H1 (cell line): ENCODE data around the gene PRRG1. TPM values are rescaled to one million over a fixed set of nuclear protein-coding genes. Genes with fewer than 3 reads are reported as not detected.

Source experiments
- CTCF ChIA-PET: fragments of 300-600 bp; sonication (Branson Sonifier 250); formaldehyde crosslinking; loops from one replicate; lab custom pipeline; 2021; ENCODE audit not compliant: partially characterized antibody; lab: Charles Lee
- POLR2A ChIA-PET: fragments of 300-600 bp; sonication (Branson Sonifier 250); formaldehyde crosslinking; loops from one replicate; lab custom pipeline; 2021; ENCODE audit warnings: inconsistent platforms; ENCODE audit not compliant: partially characterized antibody; lab: Charles Lee
- DNase-seq, 2 experiments: peaks; one replicate each; pipeline versions ENCODE4 v3.0.0 to v3.0.0-alpha.2; 2010 to 2022; ENCODE audit warnings: low spot score in 2 of 2, low read depth in 1 of 2, mixed read lengths in 1 of 2
- FAIRE-seq: peaks from 2 replicates; lab custom pipeline; 2011; peaks lifted over from hg19 to GRCh38; lab: Jason Lieb, UNC
- H2AFZ ChIP-seq: 2 replicates; pipeline ENCODE4 v1.8.1; 2012; ENCODE audit warnings: low read length, inconsistent platforms
- H2AK5ac ChIP-seq: 2 replicates; pipeline ENCODE4 v1.6.1; 2013; ENCODE audit warnings: low read depth, low read length
- H2BK120ac ChIP-seq: replicated peaks from 2 replicates; pipeline ENCODE3; 2013; ENCODE audit warnings: low read depth, low read length, inconsistent platforms
- H2BK12ac ChIP-seq: 2 replicates; pipeline ENCODE4 v1.6.1; 2013; ENCODE audit warnings: low read depth, low read length
- H2BK15ac ChIP-seq: 2 replicates; pipeline ENCODE4 v1.6.1; 2013; ENCODE audit warnings: low read length
- H2BK20ac ChIP-seq: 2 replicates; pipeline ENCODE4 v1.6.1; 2013; ENCODE audit warnings: low read length
- H2BK5ac ChIP-seq: 2 replicates; pipeline ENCODE4 v1.6.1; 2013; ENCODE audit warnings: low read depth, low read length
- H3K14ac ChIP-seq: 2 replicates; pipeline ENCODE4 v1.6.1; 2013; ENCODE audit warnings: inconsistent platforms; ENCODE audit not compliant: insufficient read length
- H3K18ac ChIP-seq: 2 replicates; pipeline ENCODE4 v1.6.1; 2013; ENCODE audit warnings: low read length; ENCODE audit errors: extremely low read depth
- H3K23ac ChIP-seq: 2 replicates; pipeline ENCODE4 v1.6.1; 2013; ENCODE audit warnings: inconsistent platforms; ENCODE audit not compliant: insufficient read length
- H3K23me2 ChIP-seq: 2 replicates; pipeline ENCODE4 v1.6.1; 2013; ENCODE audit warnings: low read depth, low read length
- H3K27ac ChIP-seq: 2 replicates; pipeline ENCODE4 v1.6.1; 2011; ENCODE audit warnings: low read depth, low read length, inconsistent platforms
- H3K27me3 ChIP-seq, 4 experiments: replicated peaks in 1 of 4; 1 replicate in 1 of 4; 2 replicates in 3 of 4; pipeline versions ENCODE4 v1.6.1 to v1.8.1; 2011 to 2013; ENCODE audit warnings: low read length in 3 of 4, mild to moderate bottlenecking in 3 of 4, inconsistent platforms in 2 of 4, mixed read lengths in 2 of 4, moderate library complexity in 1 of 4; ENCODE audit not compliant: control insufficient read depth in 3 of 4, insufficient read depth in 3 of 4; ENCODE audit errors: extremely low read depth in 1 of 4
- H3K36me3 ChIP-seq, 4 experiments: 2 replicates each; pipeline versions ENCODE4 v1.6.1 to v1.8.1; 2011 to 2013; ENCODE audit warnings: mild to moderate bottlenecking in 4 of 4, low read length in 3 of 4, moderate library complexity in 2 of 4, control low read depth in 1 of 4, inconsistent platforms in 1 of 4; ENCODE audit not compliant: insufficient read depth in 4 of 4, control insufficient read depth in 2 of 4
- H3K4ac ChIP-seq: replicated peaks from 2 replicates; pipeline ENCODE3; 2013; ENCODE audit warnings: low read length, low read depth, mixed read lengths, inconsistent platforms; ENCODE audit not compliant: insufficient read length
- H3K4me1 ChIP-seq, 4 experiments: replicated peaks in 1 of 4; 1 replicate in 1 of 4; 2 replicates in 3 of 4; pipeline versions ENCODE4 v1.6.1 to v1.8.1; 2011 to 2013; ENCODE audit warnings: low read length in 3 of 4, inconsistent platforms in 2 of 4, mixed read lengths in 1 of 4; ENCODE audit not compliant: insufficient read depth in 4 of 4, control insufficient read depth in 3 of 4
- H3K4me2 ChIP-seq, 2 experiments: 2 replicates each; pipeline versions ENCODE4 v1.6.1 to v1.8.1; 2011 to 2013; ENCODE audit warnings: low read depth in 2 of 2, low read length in 2 of 2, control low read depth in 1 of 2, inconsistent platforms in 1 of 2, mild to moderate bottlenecking in 1 of 2; ENCODE audit not compliant: insufficient read depth in 1 of 2
- H3K4me3 ChIP-seq, 4 experiments: fragments of 200-600, 300-600 bp in 1 of 4; sonication (generic), shearing (Covaris generic), sonication (Bioruptor Twin) in 1 of 4; 2 replicates each; pipeline versions ENCODE4 v1.5.1 to v1.8.1; 2011 to 2016; ENCODE audit warnings: low read length in 4 of 4, low read depth in 3 of 4, control low read depth in 2 of 4, inconsistent platforms in 2 of 4, mild to moderate bottlenecking in 2 of 4, mixed read lengths in 1 of 4, moderate library complexity in 1 of 4; ENCODE audit not compliant: insufficient read depth in 2 of 4; ENCODE audit errors: extremely low read depth in 1 of 4
- H3K56ac ChIP-seq: replicated peaks from 2 replicates; pipeline ENCODE3; 2013; ENCODE audit warnings: low read depth, mild to moderate bottlenecking, mixed read lengths, low read length, inconsistent platforms; ENCODE audit not compliant: insufficient read length
- H3K79me1 ChIP-seq: 2 replicates; pipeline ENCODE4 v1.6.1; 2013; ENCODE audit warnings: low read depth, low read length, control low read depth
- H3K79me2 ChIP-seq, 2 experiments: 2 replicates each; pipeline versions ENCODE4 v1.6.1 to v1.8.1; 2012 to 2013; ENCODE audit warnings: low read length in 2 of 2, mild to moderate bottlenecking in 2 of 2, inconsistent platforms in 1 of 2; ENCODE audit not compliant: insufficient read depth in 2 of 2, control insufficient read depth in 1 of 2
- H3K9ac ChIP-seq, 4 experiments: replicated peaks in 1 of 4; 1 replicate in 1 of 4; 2 replicates in 3 of 4; pipeline versions ENCODE4 v1.6.1 to v1.8.1; 2011 to 2013; ENCODE audit warnings: low read depth in 3 of 4, low read length in 3 of 4, control low read depth in 2 of 4, mild to moderate bottlenecking in 2 of 4, moderate library complexity in 2 of 4, inconsistent platforms in 1 of 4; ENCODE audit errors: extremely low read depth in 1 of 4
- H3K9me3 ChIP-seq, 2 experiments: 2 replicates each; pipeline versions ENCODE4 v1.6.1 to v1.8.1; 2012 to 2013; ENCODE audit warnings: mild to moderate bottlenecking in 2 of 2, moderate library complexity in 2 of 2, control low read depth in 1 of 2, inconsistent platforms in 1 of 2, low read depth in 1 of 2, low read length in 1 of 2, mixed read lengths in 1 of 2; ENCODE audit not compliant: insufficient read depth in 2 of 2
- H4K20me1 ChIP-seq, 2 experiments: replicated peaks in 1 of 2; 2 replicates each; pipeline versions ENCODE3 to v1.8.1; 2011 to 2013; ENCODE audit warnings: inconsistent platforms in 2 of 2, low read length in 2 of 2, mild to moderate bottlenecking in 1 of 2; ENCODE audit not compliant: insufficient read depth in 2 of 2, control insufficient read depth in 1 of 2
- H4K5ac ChIP-seq: 2 replicates; pipeline ENCODE4 v1.6.1; 2013; ENCODE audit warnings: low read length, low read depth, mixed read lengths, inconsistent platforms; ENCODE audit not compliant: insufficient read length
- H4K8ac ChIP-seq: 2 replicates; pipeline ENCODE4 v1.8.0; 2013; ENCODE audit warnings: mild to moderate bottlenecking, moderate library complexity, low read length, inconsistent platforms; ENCODE audit not compliant: insufficient read depth; ENCODE audit errors: extremely low read depth
- H4K91ac ChIP-seq: replicated peaks from 2 replicates; pipeline ENCODE3; 2013; ENCODE audit warnings: low read length, mixed read lengths, inconsistent platforms; ENCODE audit not compliant: insufficient read length
- FOSL1 ChIP-seq: IDR thresholded peaks from 2 replicates; pipeline ENCODE4 v1.6.1; 2011; ENCODE audit warnings: mild to moderate bottlenecking, low read depth, low read length, moderate library complexity; ENCODE audit not compliant: insufficient read depth
- KDM5A ChIP-seq: fragments of 200-600 bp; IDR thresholded peaks from 2 replicates; pipeline ENCODE4 v1.7.1; 2012; ENCODE audit warnings: mild to moderate bottlenecking, low read length, inconsistent platforms, mixed read lengths
- POLR2AphosphoS5 ChIP-seq: IDR thresholded peaks from 2 replicates; pipeline ENCODE4 v1.6.1; 2011; ENCODE audit warnings: low read depth, low read length
- RNF2 ChIP-seq: fragments of 200-900, 300-1000 bp; sonication (generic); IDR thresholded peaks from 2 replicates; pipeline ENCODE4 v1.7.1; 2016; ENCODE audit warnings: borderline replicate concordance, low read depth, mild to moderate bottlenecking, antibody characterized with exemption, low read length; ENCODE audit not compliant: poor library complexity, severe bottlenecking; ENCODE audit errors: missing control alignments
- TAF1 ChIP-seq: IDR thresholded peaks from 2 replicates; pipeline ENCODE4 v1.6.1; 2011; ENCODE audit warnings: mild to moderate bottlenecking, low read depth, low read length
- WGBS, 2 experiments: shearing (Covaris generic) in 1 of 2; methylation state at CpG; one replicate each; pipeline versions ENCODE4 v1.1.6 to v1.1.7; 2013 to 2015; ENCODE audit warnings: low lambda C conversion rate in 2 of 2, mixed read lengths in 2 of 2, inconsistent platforms in 1 of 2, low coverage in 1 of 2, missing lambda C conversion rate in 1 of 2; ENCODE audit not compliant: insufficient replicate concordance in 2 of 2, insufficient coverage in 1 of 2, insufficient read length in 1 of 2; ENCODE audit errors: extremely low coverage in 1 of 2, missing lambda C conversion rate in 1 of 2; 5-methylcytosine and 5-hydroxymethylcytosine counted together
- polyA plus RNA-seq, 7 experiments: library from polyadenylated mRNA; depleted of rRNA in 3 of 7; stranded (reverse) in 5 of 7; unstranded in 2 of 7; fragments of >200 nt in 5 of 7; fragments of 200-250 nt in 2 of 7; gene quantifications; 1 replicate in 5 of 7; 2 replicates in 1 of 7; 4 replicates in 1 of 7; pipeline versions ENCODE4 v1.2.1 to v1.2.3, GENCODE V29; 2011 to 2013; ENCODE audit warnings: missing spikeins in 2 of 7, mixed read lengths in 2 of 7
- total RNA-seq: library from RNA; stranded (reverse); fragmentation: NEBNext Ultra II Directional; extraction: Animal tissue kit (Norgen Biotek cat#: 25700); gene quantifications from 2 replicates; pipeline ENCODE4 v1.2.1, GENCODE V29; 2021

Gene PRRG1
- total and polyA plus RNA-seq, 2 of the 8 experiments (the other 6 are each of a cell fraction or from before 2014, with no cell fraction given), result 10.2 to 10.5 TPM

DNA sequence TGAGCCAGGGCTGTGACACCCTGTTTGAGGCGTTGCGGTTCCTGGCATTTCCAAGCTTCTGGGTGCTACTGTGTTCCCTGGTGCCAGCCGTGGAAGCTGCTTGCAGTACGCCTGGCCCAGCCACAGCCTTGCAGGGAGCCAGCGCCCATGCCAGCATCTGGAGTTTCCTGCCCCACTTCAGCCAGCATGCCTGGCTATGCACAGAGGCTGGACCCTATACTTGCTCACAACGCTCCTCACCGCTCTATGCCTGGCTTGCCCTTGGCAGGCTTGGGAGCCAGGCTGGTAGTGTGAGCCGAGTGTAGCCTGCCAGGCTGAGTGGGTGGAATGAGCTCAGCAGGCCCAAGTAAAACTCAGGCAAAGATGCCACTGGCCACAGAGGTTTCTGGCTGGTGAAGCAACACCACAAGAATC is 22.4 kb downstream of the PRRG1 start:
- no peaks in the 10 kb centered on the region for H3K9me3 ChIP-seq
- H3K9ac ChIP-seq, result no peak overlapping the region
- no peak overlapping the region for H2BK12ac ChIP-seq
- no peak overlapping the region for H4K5ac ChIP-seq
- H3K4ac ChIP-seq, result no peak overlapping the region
- no peak overlapping the region for H3K23ac ChIP-seq
- H3K56ac ChIP-seq, result no peak overlapping the region
- no peaks in the 10 kb centered on the region for H3K23me2 ChIP-seq
- H3K36me3 ChIP-seq, result no peaks in the 10 kb centered on the region
- H3K27ac ChIP-seq, result no peak overlapping the region; the same call in 1 of the 2 replicates
- H2BK20ac ChIP-seq, result no peak overlapping the region
- no peak overlapping the region for H3K4me2 ChIP-seq
- no peak overlapping the region for H4K91ac ChIP-seq
- no peak overlapping the region for H2AFZ ChIP-seq
- FAIRE-seq (no peak), DNase-seq (no peak)
- H3K79me2 ChIP-seq, result peaks cover 0 to 43% of the 10 kb centered on the region in 2 experiments; a peak in 2 of 4 replicates
- 98% methylated on average over 8 of the region's 8 CpGs; no CpG with 5 or more reads in 1 of the 2 experiments for WGBS, 2 experiments
- no peaks in the 10 kb centered on the region; a peak in 1 of 7 replicates for H3K4me1 ChIP-seq
- H3K14ac ChIP-seq, result no peak overlapping the region
- H2BK5ac ChIP-seq, result no peak overlapping the region
- TF ChIP-seq RNF2, result no peak
- no peak for TF ChIP-seq POLR2AphosphoS5
- TF ChIP-seq TAF1, result no peak
- TF ChIP-seq KDM5A, result no peak
- no peak for TF ChIP-seq FOSL1
- H3K4me3 ChIP-seq, result no peak overlapping the region
- ChIA-PET CTCF (no interaction called here), POLR2A (interaction anchor here (0.9 kb wide), 1 partner anchor 9 kb away, joined by 3 read pairs; no protein-coding TSS in a partner anchor)
- H3K27me3 ChIP-seq, result no peaks in the 10 kb centered on the region
- no peaks in the 10 kb centered on the region for H4K20me1 ChIP-seq
- H4K8ac ChIP-seq, result no peak overlapping the region
- H2BK120ac ChIP-seq, result no peak overlapping the region
- H3K18ac ChIP-seq, result no peak overlapping the region
- no peak overlapping the region for H2AK5ac ChIP-seq
- no peaks in the 10 kb centered on the region; the same call in 1 of the 2 replicates for H3K79me1 ChIP-seq
- no peak overlapping the region for H2BK15ac ChIP-seq
